Trophoblast cell (in vitro differentiated cells and primary cell): ENCODE data around the gene MAGEA11.
"Not testable (repeated sequence)": the region's sequence is repeated elsewhere in the genome, so short reads cannot be mapped to it uniquely, and the experiment has no call there.

Source experiments
- DNase-seq, 2 donors: peaks; one replicate each; pipeline ENCODE4 v3.0.0-alpha.2; 2016
- H2AFZ ChIP-seq: 2 replicates; pipeline ENCODE4 v1.6.1; 2013; ENCODE audit warnings: low read length, moderate library complexity, mild to moderate bottlenecking; ENCODE audit not compliant: insufficient read depth, poor library complexity
- H2AK5ac ChIP-seq: 2 replicates; pipeline ENCODE4 v1.6.1; 2013; ENCODE audit warnings: mild to moderate bottlenecking, low read length
- H2BK120ac ChIP-seq: 2 replicates; pipeline ENCODE4 v1.6.1; 2013; ENCODE audit warnings: low read length, mild to moderate bottlenecking, moderate library complexity; ENCODE audit not compliant: insufficient read depth, poor library complexity
- H2BK12ac ChIP-seq: 2 replicates; pipeline ENCODE4 v1.6.1; 2013; ENCODE audit warnings: mild to moderate bottlenecking, low read length, moderate library complexity
- H2BK5ac ChIP-seq: 2 replicates; pipeline ENCODE4 v1.6.1; 2013; ENCODE audit warnings: low read length, low read depth, moderate library complexity, mild to moderate bottlenecking; ENCODE audit not compliant: poor library complexity
- H3K14ac ChIP-seq: 2 replicates; pipeline ENCODE4 v1.6.1; 2013; ENCODE audit warnings: mild to moderate bottlenecking, low read length
- H3K18ac ChIP-seq: 2 replicates; pipeline ENCODE4 v1.6.1; 2013; ENCODE audit warnings: mild to moderate bottlenecking, low read length
- H3K23ac ChIP-seq: 2 replicates; pipeline ENCODE4 v1.6.1; 2013; ENCODE audit warnings: low read length
- H3K27ac ChIP-seq: 2 replicates; pipeline ENCODE4 v1.5.1; 2013; ENCODE audit warnings: low read depth, mild to moderate bottlenecking, inconsistent platforms, low read length, moderate library complexity
- H3K27me3 ChIP-seq: 2 replicates; pipeline ENCODE4 v1.6.1; 2013; ENCODE audit warnings: inconsistent platforms, mild to moderate bottlenecking, low read length, moderate library complexity; ENCODE audit not compliant: insufficient read depth
- H3K36me3 ChIP-seq, 2 experiments: 1 replicate in 1 of 2; 2 replicates in 1 of 2; pipeline ENCODE4 v1.6.1; 2013; ENCODE audit warnings: low read length in 2 of 2, mild to moderate bottlenecking in 2 of 2, moderate library complexity in 1 of 2; ENCODE audit not compliant: insufficient read depth in 2 of 2, control insufficient read depth in 1 of 2
- H3K4ac ChIP-seq: 2 replicates; pipeline ENCODE4 v1.6.1; 2013; ENCODE audit warnings: low read depth, mild to moderate bottlenecking, low read length, moderate library complexity
- H3K4me1 ChIP-seq, 2 experiments: 1 replicate in 1 of 2; 2 replicates in 1 of 2; pipeline ENCODE4 v1.6.1; 2013; ENCODE audit warnings: low read length in 2 of 2, mild to moderate bottlenecking in 2 of 2, moderate library complexity in 1 of 2; ENCODE audit not compliant: insufficient read depth in 2 of 2, control insufficient read depth in 1 of 2
- H3K4me2 ChIP-seq: 2 replicates; pipeline ENCODE4 v1.6.1; 2013; ENCODE audit warnings: inconsistent platforms, mild to moderate bottlenecking, low read length, moderate library complexity
- H3K4me3 ChIP-seq: 2 replicates; pipeline ENCODE4 v1.5.1; 2013; ENCODE audit warnings: mild to moderate bottlenecking, low read depth, low read length, inconsistent platforms
- H3K79me1 ChIP-seq: one replicate; pipeline ENCODE4 v1.6.1; 2013; ENCODE audit warnings: low read length
- H3K79me2 ChIP-seq: 2 replicates; pipeline ENCODE4 v1.6.1; 2013; ENCODE audit warnings: low read length, mild to moderate bottlenecking; ENCODE audit not compliant: control insufficient read depth, insufficient read depth, poor library complexity
- H3K9ac ChIP-seq: 2 replicates; pipeline ENCODE4 v1.6.1; 2013; ENCODE audit warnings: mild to moderate bottlenecking, low read length
- H3K9me3 ChIP-seq: 2 replicates; pipeline ENCODE4 v1.6.1; 2013; ENCODE audit warnings: low read depth, mild to moderate bottlenecking, control low read depth, inconsistent platforms, low read length; ENCODE audit not compliant: insufficient read depth
- H4K12ac ChIP-seq: 2 replicates; pipeline ENCODE4 v1.6.1; 2013; ENCODE audit warnings: low read depth, mild to moderate bottlenecking, low read length, moderate library complexity
- H4K8ac ChIP-seq: 2 replicates; pipeline ENCODE4 v1.6.1; 2013; ENCODE audit warnings: low read depth, mild to moderate bottlenecking, low read length, moderate library complexity
- H4K91ac ChIP-seq: one replicate; pipeline ENCODE4 v1.6.1; 2013; ENCODE audit warnings: low read depth, mild to moderate bottlenecking, low read length, moderate library complexity
- WGBS: extraction: QIAGEN DNeasy Blood & Tissue Kit; methylation state at CpG from one replicate; pipeline ENCODE4 v1.1.7; 2013; ENCODE audit warnings: missing lambda C conversion rate; ENCODE audit not compliant: insufficient read length, insufficient coverage; ENCODE audit errors: extremely low coverage; 5-methylcytosine and 5-hydroxymethylcytosine counted together

Gene MAGEA11

DNA sequence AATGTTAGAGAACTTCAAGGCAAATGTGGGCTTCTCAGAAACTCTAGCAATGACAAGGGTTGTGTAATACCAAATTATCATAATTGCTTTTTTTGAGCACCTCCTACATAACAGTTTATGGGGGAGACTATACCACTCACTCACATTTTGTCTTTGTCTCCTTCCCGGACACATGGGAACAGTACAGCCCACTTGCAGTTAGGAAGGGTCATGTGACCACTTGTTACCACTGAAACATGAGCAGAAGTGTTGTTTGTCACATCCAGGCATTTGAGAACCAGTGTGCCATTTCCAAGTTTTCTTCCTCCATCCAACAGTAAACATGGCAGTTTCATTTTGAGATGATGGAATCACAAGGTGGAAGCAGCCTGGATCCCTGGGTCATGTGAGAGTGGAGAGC is 6.9 kb downstream of the MAGEA11 start:
- Histone ChIP-seq H2AFZ (no peak overlapping the region), H4K8ac (no peak overlapping the region), H2BK12ac (no peak overlapping the region), H2BK120ac (no peak overlapping the region), H2AK5ac (no peak overlapping the region), H3K18ac (no peak overlapping the region), H3K4me3 (no peak overlapping the region), H3K9me3 (no peaks in the 10 kb centered on the region), H2BK5ac (no peak overlapping the region), H4K91ac (no peak overlapping the region), H3K27ac (no peak overlapping the region), H3K79me1 (no peaks in the 10 kb centered on the region), H3K4ac (no peak overlapping the region), H4K12ac (no peak overlapping the region), H3K9ac (no peak overlapping the region), H3K27me3 (no peaks in the 10 kb centered on the region), H3K4me2 (no peak overlapping the region), H3K14ac (no peak overlapping the region), H3K79me2 (no peaks in the 10 kb centered on the region), H3K4me1 (no peaks in the 10 kb centered on the region), H3K36me3 (no peaks in the 10 kb centered on the region), H3K23ac (no peak overlapping the region)
- no CpG with 5 or more reads among the region's 1 CpG for WGBS
- no peak for DNase-seq

DNA sequence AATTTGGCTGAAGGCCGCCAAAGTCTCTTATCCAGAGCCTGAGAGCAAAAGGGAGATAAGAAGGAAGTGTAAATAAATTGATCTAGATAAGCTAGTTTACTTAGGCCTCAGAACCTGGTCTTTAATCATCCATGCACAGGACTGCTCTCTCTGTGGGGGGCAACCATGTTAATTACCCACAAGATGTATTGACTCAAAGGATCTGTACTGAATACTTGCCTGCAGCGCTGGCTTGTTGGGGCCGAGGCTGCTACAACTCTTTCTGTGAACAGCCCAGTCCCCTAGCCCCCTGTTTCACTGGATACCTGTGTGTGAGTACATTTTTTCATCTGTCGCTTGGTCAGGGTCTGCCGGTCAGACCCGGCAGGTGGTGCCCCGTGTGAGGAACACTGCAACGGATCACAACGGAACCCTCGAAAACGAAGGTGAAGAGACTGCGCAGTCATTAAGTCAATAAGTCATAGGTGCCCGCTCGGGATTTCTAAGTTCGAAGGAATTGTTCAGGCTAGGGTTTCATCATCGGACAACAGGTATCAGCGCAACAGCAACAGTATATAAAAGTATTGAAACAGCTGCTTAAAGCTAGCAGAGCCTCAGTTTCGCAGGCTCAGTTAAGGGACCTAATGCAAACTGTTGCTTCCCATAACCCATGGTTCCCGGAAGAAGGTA is 8.3 kb downstream of the MAGEA11 start:
- Histone ChIP-seq H3K27me3 (no peaks in the 10 kb centered on the region), H3K79me1 (no peaks in the 10 kb centered on the region), H2AFZ (no peak overlapping the region), H3K4me1 (no peaks in the 10 kb centered on the region), H4K8ac (no peak overlapping the region), H4K12ac (no peak overlapping the region), H3K4me3 (no peak overlapping the region), H3K36me3 (no peaks in the 10 kb centered on the region), H3K14ac (no peak overlapping the region), H3K9ac (no peak overlapping the region), H2BK12ac (no peak overlapping the region), H3K79me2 (no peaks in the 10 kb centered on the region), H2AK5ac (no peak overlapping the region), H2BK120ac (no peak overlapping the region), H3K4ac (no peak overlapping the region), H3K4me2 (no peak overlapping the region), H3K18ac (no peak overlapping the region), H2BK5ac (no peak overlapping the region), H3K9me3 (no peaks in the 10 kb centered on the region), H3K27ac (no peak overlapping the region), H3K23ac (no peak overlapping the region), H4K91ac (no peak overlapping the region)
- WGBS: no CpG with 5 or more reads among the region's 19 CpGs
- DNase-seq: no peak

GRCh38 chrX:149721241-149721640 is 9.4 kb downstream of the MAGEA11 start:
- not testable (repeated sequence) for H3K4me3 ChIP-seq, H4K8ac ChIP-seq, H3K4me2 ChIP-seq, H3K79me1 ChIP-seq, H3K27ac ChIP-seq, H2BK12ac ChIP-seq, H4K12ac ChIP-seq, DNase-seq, H3K14ac ChIP-seq, H3K27me3 ChIP-seq, H4K91ac ChIP-seq, H3K4me1 ChIP-seq, H3K9ac ChIP-seq, H3K79me2 ChIP-seq, H2BK5ac ChIP-seq, H3K36me3 ChIP-seq, H3K23ac ChIP-seq, H2AFZ ChIP-seq, H3K9me3 ChIP-seq, H2AK5ac ChIP-seq, H3K18ac ChIP-seq, H2BK120ac ChIP-seq, H3K4ac ChIP-seq
- no CpG with 5 or more reads among the region's 7 CpGs for WGBS

GRCh38 chrX:149721778-149722177 is 9.9 kb downstream of the MAGEA11 start:
- no peak overlapping the region for H2BK5ac ChIP-seq
- H3K36me3 ChIP-seq: no peaks in the 10 kb centered on the region
- WGBS: no CpG with 5 or more reads among the region's 8 CpGs
- H3K27me3 ChIP-seq: no peaks in the 10 kb centered on the region
- H3K4ac ChIP-seq: no peak overlapping the region
- H2AFZ ChIP-seq: no peak overlapping the region
- no peak overlapping the region for H3K27ac ChIP-seq
- no peak overlapping the region for H3K4me3 ChIP-seq
- no peak overlapping the region for H3K9ac ChIP-seq
- H3K4me1 ChIP-seq: no peaks in the 10 kb centered on the region
- no peak for DNase-seq
- no peak overlapping the region for H2AK5ac ChIP-seq
- no peak overlapping the region for H3K23ac ChIP-seq
- no peak overlapping the region for H2BK120ac ChIP-seq
- H3K4me2 ChIP-seq: no peak overlapping the region
- H4K91ac ChIP-seq: no peak overlapping the region
- no peaks in the 10 kb centered on the region for H3K79me2 ChIP-seq
- no peak overlapping the region for H2BK12ac ChIP-seq
- H3K14ac ChIP-seq: no peak overlapping the region
- H4K8ac ChIP-seq: no peak overlapping the region
- H3K18ac ChIP-seq: no peak overlapping the region
- H3K9me3 ChIP-seq: no peaks in the 10 kb centered on the region
- H4K12ac ChIP-seq: no peak overlapping the region
- no peaks in the 10 kb centered on the region for H3K79me1 ChIP-seq
